IMR-90 (cell line): Measurements from ENCODE around the gene CELF5. TPM values are rescaled to one million over a fixed set of nuclear protein-coding genes. Genes with fewer than 3 reads are reported as not detected.

ENCODE experiments used
- ATAC-seq: fragments of 200-7000 bp; cut with Tn5 transposase; 2 replicates; pipeline ENCODE4 v1.9.1; 2020; ENCODE audit warnings: low read depth, mild to moderate bottlenecking, moderate library complexity
- BruUV-seq: library from RNA; stranded (reverse); fragments of 400-500 nt; replicated peaks from 2 replicates; lab custom pipeline; 2021; lab: Mats Ljungman, UMichigan
- CTCF ChIA-PET: fragments of 300-600 bp; formaldehyde crosslinking; extraction: SDS; loops from one replicate; lab custom pipeline; 2021; ENCODE audit warnings: antibody characterized with exemption; lab: Yijun Ruan, JAX
- POLR2A ChIA-PET: fragments of 300-600 bp; sonication (Branson Sonifier 250); formaldehyde crosslinking; loops from one replicate; lab custom pipeline; 2022; ENCODE audit warnings: antibody characterized with exemption; ENCODE audit not compliant: unreplicated experiment; lab: Charles Lee
- DNase-seq: peaks from one replicate; pipeline ENCODE4 v3.0.0; 2013
- H2AFZ ChIP-seq: replicated peaks from 2 replicates; pipeline ENCODE3; 2013; ENCODE audit warnings: low read length, mild to moderate bottlenecking; ENCODE audit not compliant: poor library complexity
- H2AK5ac ChIP-seq: 2 replicates; pipeline ENCODE4 v1.6.1; 2013; ENCODE audit warnings: low read depth, low read length, inconsistent platforms
- H2AK9ac ChIP-seq: replicated peaks from 2 replicates; pipeline ENCODE3; 2013; ENCODE audit warnings: mild to moderate bottlenecking, low read depth, low read length, moderate library complexity; ENCODE audit not compliant: poor library complexity
- H2BK120ac ChIP-seq: 2 replicates; pipeline ENCODE4 v1.6.1; 2013; ENCODE audit warnings: low read depth, low read length, inconsistent platforms
- H2BK15ac ChIP-seq: 3 replicates; pipeline ENCODE4 v1.6.1; 2013; ENCODE audit warnings: low read depth, low read length, inconsistent platforms
- H2BK20ac ChIP-seq: 2 replicates; pipeline ENCODE4 v1.6.1; 2013; ENCODE audit warnings: low read depth, mild to moderate bottlenecking, inconsistent platforms, low read length, moderate library complexity
- H2BK5ac ChIP-seq: 2 replicates; pipeline ENCODE4 v1.6.1; 2013; ENCODE audit warnings: mild to moderate bottlenecking, low read depth, low read length, inconsistent platforms; ENCODE audit not compliant: poor library complexity, severe bottlenecking
- H3K14ac ChIP-seq: replicated peaks from 2 replicates; pipeline ENCODE4 v1.6.1; 2013; ENCODE audit warnings: low read depth, low read length, inconsistent platforms
- H3K18ac ChIP-seq: 2 replicates; pipeline ENCODE4 v1.6.1; 2013; ENCODE audit warnings: low read depth, low read length, control low read depth
- H3K23ac ChIP-seq: 2 replicates; pipeline ENCODE4 v1.6.1; 2013; ENCODE audit warnings: low read depth, low read length, inconsistent platforms
- H3K27ac ChIP-seq: 2 replicates; pipeline ENCODE4 v1.5.1; 2013; ENCODE audit warnings: mild to moderate bottlenecking, control low read depth, low read length; ENCODE audit not compliant: insufficient read depth
- H3K27me3 ChIP-seq: 2 replicates; pipeline ENCODE4 v1.6.1; 2013; ENCODE audit warnings: low read length; ENCODE audit not compliant: control insufficient read depth, insufficient read depth
- H3K36me3 ChIP-seq: 2 replicates; pipeline ENCODE4 v1.6.1; 2013; ENCODE audit warnings: low read length, mixed read lengths; ENCODE audit not compliant: control insufficient read depth, insufficient read depth
- H3K4ac ChIP-seq: 2 replicates; pipeline ENCODE4 v1.6.1; 2013; ENCODE audit warnings: low read depth, low read length, inconsistent platforms
- H3K4me1 ChIP-seq: 2 replicates; pipeline ENCODE4 v1.6.1; 2013; ENCODE audit warnings: low read length, mixed read lengths; ENCODE audit not compliant: control insufficient read depth, insufficient read depth
- H3K4me2 ChIP-seq: 2 replicates; pipeline ENCODE4 v1.6.1; 2013; ENCODE audit warnings: low read depth, mild to moderate bottlenecking, control low read depth, low read length, moderate library complexity
- H3K4me3 ChIP-seq: 2 replicates; pipeline ENCODE4 v1.5.1; 2013; ENCODE audit warnings: low read depth, mild to moderate bottlenecking, control low read depth, low read length, moderate library complexity; ENCODE audit not compliant: insufficient read depth
- H3K56ac ChIP-seq: 2 replicates; pipeline ENCODE4 v1.6.1; 2013; ENCODE audit warnings: low read length, inconsistent platforms; ENCODE audit not compliant: insufficient read depth; ENCODE audit errors: extremely low read depth
- H3K79me1 ChIP-seq, 2 experiments: 2 replicates each; pipeline ENCODE4 v1.6.1; 2013; ENCODE audit warnings: low read length in 2 of 2, inconsistent platforms in 1 of 2, low read depth in 1 of 2
- H3K9ac ChIP-seq: 2 replicates; pipeline ENCODE4 v1.6.1; 2013; ENCODE audit warnings: low read depth, low read length, control low read depth
- H3K9me1 ChIP-seq: 2 replicates; pipeline ENCODE4 v1.6.1; 2013; ENCODE audit warnings: low read length, inconsistent platforms; ENCODE audit not compliant: insufficient read depth
- H3K9me3 ChIP-seq: 2 replicates; pipeline ENCODE4 v1.6.1; 2013; ENCODE audit warnings: low read length; ENCODE audit not compliant: control insufficient read depth, insufficient read depth
- H4K20me1 ChIP-seq: 2 replicates; pipeline ENCODE4 v1.6.1; 2013; ENCODE audit warnings: low read length, inconsistent platforms; ENCODE audit not compliant: insufficient read depth
- H4K5ac ChIP-seq: 2 replicates; pipeline ENCODE4 v1.6.1; 2013; ENCODE audit warnings: mild to moderate bottlenecking, low read depth, low read length, control low read depth
- H4K8ac ChIP-seq, 2 experiments: 2 replicates each; pipeline ENCODE4 v1.6.1; 2013; ENCODE audit warnings: low read depth in 2 of 2, low read length in 2 of 2, control low read depth in 1 of 2, inconsistent platforms in 1 of 2
- H4K91ac ChIP-seq: 2 replicates; pipeline ENCODE4 v1.6.1; 2013; ENCODE audit warnings: low read depth, low read length, inconsistent platforms; ENCODE audit not compliant: insufficient read depth
- MAZ ChIP-seq: IDR thresholded peaks from 2 replicates; pipeline ENCODE4 v1.6.1; 2012; ENCODE audit warnings: low read depth, mild to moderate bottlenecking, low read length, improper control_type of control experiment, moderate library complexity, borderline replicate concordance
- SMC3 ChIP-seq: fragments of 150-350 bp; IDR thresholded peaks from 2 replicates; pipeline ENCODE4 v1.6.1; 2016; ENCODE audit warnings: low read depth, mild to moderate bottlenecking, antibody characterized with exemption, low read length, moderate library complexity
- WGBS, 2 experiments: methylation state at CpG; one replicate each; pipeline versions ENCODE4 v1.1.5 to v1.1.7; 2013; ENCODE audit warnings: missing lambda C conversion rate in 2 of 2; ENCODE audit not compliant: insufficient read length in 1 of 2; ENCODE audit errors: extremely low coverage in 2 of 2; 5-methylcytosine and 5-hydroxymethylcytosine counted together
- dilution Hi-C: fragments of 300-500 bp; cut with HindIII; formaldehyde crosslinking; loops from one replicate; pipeline ENCODE4 v1.14.3; 2018; ENCODE audit warnings: low sequenced_read_pairs; ENCODE audit not compliant: unreplicated experiment
- in situ Hi-C: fragments of 300-500 bp; cut with MboI; formaldehyde crosslinking; loops from 3 replicates; pipeline ENCODE4 v1.14.3; 2019; ENCODE audit warnings: low sequenced_read_pairs, inconsistent platforms, mixed read lengths
- intact Hi-C: fragments of 100-400 bp; cut with micrococcal nuclease; formaldehyde crosslinking; loops from 2 replicates; pipeline ENCODE4 v1.10.0; 2022
- polyA plus RNA-seq, 3 experiments: library from polyadenylated mRNA; depleted of rRNA; stranded (reverse); fragments of >200 nt; gene quantifications; 2 replicates each; pipeline ENCODE4 v1.2.3, GENCODE V29; 2012; ENCODE audit warnings: low replicate concordance in 1 of 3
- total RNA-seq: library from RNA; depleted of rRNA; stranded (reverse); fragments of >200 nt; gene quantifications from 2 replicates; pipeline ENCODE4 v1.2.3, GENCODE V29; 2012

Gene CELF5
- total and polyA plus RNA-seq, 2 of the 4 experiments (the other 2 are of a cell fraction), result 0.02 TPM; not detected in 1

DNA sequence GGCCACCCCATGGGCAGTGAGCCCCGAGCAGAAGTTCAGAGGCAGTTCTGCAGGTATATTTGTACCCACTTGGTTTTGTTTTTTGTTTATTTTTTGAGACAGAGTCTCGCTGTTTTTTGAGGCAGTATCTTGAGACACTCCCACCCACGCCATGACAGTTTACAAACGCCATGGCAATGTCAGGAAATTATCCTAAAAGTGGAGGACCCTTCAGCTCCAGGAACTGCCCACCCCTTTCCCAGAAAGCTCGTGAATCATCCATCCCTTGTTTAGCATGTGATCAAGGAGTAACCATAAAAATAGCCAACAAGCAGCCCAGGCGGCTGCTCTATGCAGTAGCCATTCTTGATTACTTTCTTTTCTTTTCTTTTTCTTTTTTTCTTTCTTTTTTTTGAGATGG lies 41.0 kb downstream of the CELF5 start:
- Histone ChIP-seq H3K4me3 (no peak overlapping the region), H4K8ac (no peak overlapping the region), H2AK5ac (no peak overlapping the region), H2BK15ac (no peak overlapping the region), H3K4me1 (no peaks in the 10 kb centered on the region), H3K4me2 (no peak overlapping the region), H4K20me1 (no peaks in the 10 kb centered on the region), H3K27ac (no peak overlapping the region), H4K91ac (no peak overlapping the region), H3K56ac (no peak overlapping the region), H3K79me1 (no peaks in the 10 kb centered on the region), H3K27me3 (peaks cover 40% of the 10 kb centered on the region), H3K18ac (no peak overlapping the region), H2AFZ (no peak overlapping the region), H3K36me3 (no peaks in the 10 kb centered on the region), H3K9me1 (no peaks in the 10 kb centered on the region), H4K5ac (no peak overlapping the region), H3K14ac (no peak overlapping the region), H3K23ac (no peak overlapping the region), H2AK9ac (no peak overlapping the region), H2BK20ac (no peak overlapping the region), H2BK120ac (no peak overlapping the region), H3K4ac (no peak overlapping the region), H3K9me3 (no peaks in the 10 kb centered on the region), H2BK5ac (no peak overlapping the region), H3K9ac (no peak overlapping the region)
- BruUV-seq, result no TSS peak
- no peak for DNase-seq
- intact Hi-C loops (no loop called here), in situ Hi-C loops (no loop called here), dilution Hi-C loops (no loop called here)
- TF ChIP-seq SMC3, result no peak
- TF ChIP-seq MAZ, result no peak
- 67% methylated on average over 1 of the region's 6 CpGs; no CpG with 5 or more reads in 1 of the 2 experiments for WGBS, 2 experiments
- POLR2A ChIA-PET, result no interaction called here
- CTCF ChIA-PET, result no interaction called here
- ATAC-seq, result no peak
